HG02571 (cell line): Measurements from ENCODE around the gene DROSHA.

Experiments used
- ATAC-seq: cut with Tn5 transposase; IDR thresholded peaks from one replicate; pipeline ENCODE4 v1.9.1; 2021; ENCODE audit warnings: mild to moderate bottlenecking, moderate library complexity; ENCODE audit not compliant: unreplicated experiment

DROSHA gene

GRCh38 chr5:31355337-31355736 lies 176.6 kb downstream of the DROSHA start:
- ATAC-seq = no peak
